ENCODE measurements around the gene LRRC14B. TPM values are rescaled to one million over a fixed set of nuclear protein-coding genes. Genes with fewer than 3 reads are reported as not detected.

The LRRC14B gene
- total and polyA plus RNA-seq, 2 of the 13 experiments (the other 11 are each of a cell fraction or from before 2014, with no cell fraction given), result not detected

DNA sequence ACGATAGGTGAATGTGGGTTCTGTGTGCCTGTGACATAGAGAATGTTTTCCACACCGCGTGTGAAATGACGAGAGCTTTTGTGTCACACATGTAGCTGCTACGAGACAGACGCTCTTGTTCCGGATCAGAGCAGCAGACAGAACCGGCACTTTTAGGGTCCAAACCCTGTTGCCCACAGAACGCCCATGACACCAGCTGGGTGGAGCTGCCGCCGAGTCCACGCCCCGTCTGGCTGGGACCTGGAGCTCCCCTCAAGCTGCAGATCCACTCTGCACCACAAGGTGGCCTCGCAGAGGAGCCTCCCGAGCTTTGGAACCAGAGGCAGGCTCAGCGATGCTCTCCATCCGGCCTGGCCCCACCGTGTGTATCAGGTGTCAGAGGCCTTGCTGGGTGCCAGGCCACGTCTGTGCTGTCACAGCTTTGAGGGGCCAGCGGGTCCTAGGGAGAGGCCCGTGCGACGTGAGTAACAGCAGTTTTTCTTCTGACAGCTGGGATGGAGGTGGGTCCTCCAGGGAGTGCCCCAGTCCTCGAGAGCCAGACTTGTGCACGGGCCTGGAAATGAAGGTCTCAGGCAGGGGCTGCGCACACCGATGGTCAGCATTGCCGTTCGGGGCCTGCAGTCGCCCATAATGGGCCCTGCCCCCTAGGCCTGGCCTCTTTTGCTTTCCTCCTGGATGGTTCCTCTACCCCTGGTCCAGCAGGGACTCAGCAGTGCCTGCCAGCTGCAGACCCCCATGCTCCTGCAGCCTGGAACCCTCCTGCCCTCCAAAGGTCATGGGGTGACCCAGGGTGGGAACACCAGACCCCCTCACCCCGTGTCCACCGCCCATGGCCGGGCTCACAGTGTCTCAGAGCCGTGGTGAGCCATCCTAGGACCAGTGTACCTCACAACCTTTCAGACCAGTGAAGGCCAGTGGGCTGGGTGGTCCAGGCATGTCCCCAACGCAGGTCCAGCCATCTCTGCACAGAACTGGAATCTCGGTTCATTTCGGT, 2.5 kb upstream of the LRRC14B start (continued):
- TF ChIP-seq, protein P1, sequence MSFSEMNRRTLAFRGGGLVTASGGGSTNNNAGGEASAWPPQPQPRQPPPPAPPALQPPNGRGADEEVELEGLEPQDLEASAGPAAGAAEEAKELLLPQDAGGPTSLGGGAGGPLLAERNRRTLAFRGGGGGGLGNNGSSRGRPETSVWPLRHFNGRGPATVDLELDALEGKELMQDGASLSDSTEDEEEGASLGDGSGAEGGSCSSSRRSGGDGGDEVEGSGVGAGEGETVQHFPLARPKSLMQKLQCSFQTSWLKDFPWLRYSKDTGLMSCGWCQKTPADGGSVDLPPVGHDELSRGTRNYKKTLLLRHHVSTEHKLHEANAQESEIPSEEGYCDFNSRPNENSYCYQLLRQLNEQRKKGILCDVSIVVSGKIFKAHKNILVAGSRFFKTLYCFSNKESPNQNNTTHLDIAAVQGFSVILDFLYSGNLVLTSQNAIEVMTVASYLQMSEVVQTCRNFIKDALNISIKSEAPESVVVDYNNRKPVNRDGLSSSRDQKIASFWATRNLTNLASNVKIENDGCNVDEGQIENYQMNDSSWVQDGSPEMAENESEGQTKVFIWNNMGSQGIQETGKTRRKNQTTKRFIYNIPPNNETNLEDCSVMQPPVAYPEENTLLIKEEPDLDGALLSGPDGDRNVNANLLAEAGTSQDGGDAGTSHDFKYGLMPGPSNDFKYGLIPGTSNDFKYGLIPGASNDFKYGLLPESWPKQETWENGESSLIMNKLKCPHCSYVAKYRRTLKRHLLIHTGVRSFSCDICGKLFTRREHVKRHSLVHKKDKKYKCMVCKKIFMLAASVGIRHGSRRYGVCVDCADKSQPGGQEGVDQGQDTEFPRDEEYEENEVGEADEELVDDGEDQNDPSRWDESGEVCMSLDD (CRISPR knock-in tag; IDR thresholded peaks at IDR 0.05; ENCODE audit: borderline replicate concordance), result no peak
- TF ChIP-seq TFAP4 (IDR thresholded peaks at IDR 0.05; ENCODE audit: borderline replicate concordance, low read depth) (peak; percentile 13; the same call in 1 of the 2 replicates), ETV5 (CRISPR knock-in tag; IDR thresholded peaks at IDR 0.05; ENCODE audit: borderline replicate concordance) (peak; percentile 36; the same call in 1 of the 2 replicates)

- intact Hi-C loops (cut with micrococcal nuclease; ENCODE audit: unreplicated experiment) (loop anchor here (2.0 kb wide), 1 partner anchor 29 kb away; the partner anchor contains the start of genes CCDC127 and SDHA), in situ Hi-C loops (cut with HindIII; ENCODE audit: extremely low pct_ligation_motif_present, low pct_unique_long_range_greater_than_20kb) (no loop called here)
- BruUV-seq (replicated peaks), result no TSS peak
- Histone ChIP-seq H3K79me2 (ENCODE audit: insufficient read depth, low read length) (no peaks in the 10 kb centered on the region), H2AFZ (ENCODE audit: low read length) (no peak overlapping the region), H3K9ac (ENCODE audit: insufficient read depth, low read depth, low read length) (no peak overlapping the region), H3K36me3 (replicated peaks in 1 of 2; ENCODE audit: control insufficient read depth in 1 of 2, insufficient read depth in 2 of 2, low read length in 2 of 2) (no peaks in the 10 kb centered on the region), H4K20me1 (ENCODE audit: insufficient read depth, low read length) (no peaks in the 10 kb centered on the region), H3K9me3 (ENCODE audit: low read length) (no peaks in the 10 kb centered on the region), H3K4me1 (ENCODE audit: insufficient read depth, low read length) (peaks cover 23% of the 10 kb centered on the region), H3K27ac (ENCODE audit: extremely low read length, insufficient read depth, low read length) (no peak overlapping the region), H3K4me2 (ENCODE audit: low read depth, low read length) (no peak overlapping the region), H3K27me3 (ENCODE audit: control insufficient read depth in 1 of 2, insufficient read depth in 2 of 2, low read length in 2 of 2) (peaks cover 0 to 15% of the 10 kb centered on the region in 2 experiments; a peak in 1 of 5 replicates), H3K4me3 (replicated peaks in 1 of 3; ENCODE audit: insufficient read depth in 1 of 3, low read depth in 2 of 3, low read length in 3 of 3) (no peak overlapping the region)
- FAIRE-seq (no peak), ATAC-seq (peak; percentile 1; the same call in 1 of the 3 replicates), DNase-seq (ENCODE audit: low spot score) (no peak)
- ChIA-PET POLR2A (no interaction called here), CTCF (ENCODE audit: low intra/inter-chr PET ratio, low total read pairs) (no interaction called here)
- WGBS (ENCODE audit: low lambda C conversion rate), result 71% methylated on average over 9 of the region's 10 CpGs
- TF ChIP-seq ZNF235 (CRISPR knock-in tag; IDR thresholded peaks at IDR 0.05; ENCODE audit: borderline replicate concordance) (no peak), ASH2L (IDR thresholded peaks at IDR 0.05; ENCODE audit: insufficient read length, low read depth, low read length) (no peak), STAT5B (CRISPR knock-in tag; IDR thresholded peaks at IDR 0.05) (no peak), HOXA3 (CRISPR knock-in tag; IDR thresholded peaks at IDR 0.05) (no peak), PHF8 (CRISPR knock-in tag; IDR thresholded peaks at IDR 0.05) (no peak), NRL (CRISPR knock-in tag; IDR thresholded peaks at IDR 0.05; ENCODE audit: borderline replicate concordance) (no peak), PCBP2 (optimal IDR thresholded peaks at IDR 0.05; ENCODE audit: low read depth, low read length, poor library complexity, severe bottlenecking) (no peak), NFIC (IDR thresholded peaks at IDR 0.05; ENCODE audit: low read length) (no peak), ZNF616 (CRISPR knock-in tag; IDR thresholded peaks at IDR 0.05; ENCODE audit: low read depth) (no peak), RBAK (CRISPR knock-in tag; IDR thresholded peaks at IDR 0.05) (no peak), ZNF670 (CRISPR knock-in tag; IDR thresholded peaks at IDR 0.05; ENCODE audit: borderline replicate concordance) (no peak), ZNF251 (CRISPR knock-in tag; IDR thresholded peaks at IDR 0.05) (no peak), NFKB2 (CRISPR knock-in tag; IDR thresholded peaks at IDR 0.05; ENCODE audit: borderline replicate concordance) (no peak), TCF12 (IDR thresholded peaks at IDR 0.05) (no peak), TCF12 (CRISPR knock-in tag; IDR thresholded peaks at IDR 0.05) (no peak), REXO4 (CRISPR knock-in tag; IDR thresholded peaks at IDR 0.05; ENCODE audit: borderline replicate concordance) (no peak), ZNF383 (CRISPR knock-in tag; IDR thresholded peaks at IDR 0.05; ENCODE audit: borderline replicate concordance) (no peak)
Observed at GRCh38 chr5:189486-189885, 1.8 kb upstream of the LRRC14B start.
